ENCODE data around the gene KLRF2.

KLRF2 gene

DNA sequence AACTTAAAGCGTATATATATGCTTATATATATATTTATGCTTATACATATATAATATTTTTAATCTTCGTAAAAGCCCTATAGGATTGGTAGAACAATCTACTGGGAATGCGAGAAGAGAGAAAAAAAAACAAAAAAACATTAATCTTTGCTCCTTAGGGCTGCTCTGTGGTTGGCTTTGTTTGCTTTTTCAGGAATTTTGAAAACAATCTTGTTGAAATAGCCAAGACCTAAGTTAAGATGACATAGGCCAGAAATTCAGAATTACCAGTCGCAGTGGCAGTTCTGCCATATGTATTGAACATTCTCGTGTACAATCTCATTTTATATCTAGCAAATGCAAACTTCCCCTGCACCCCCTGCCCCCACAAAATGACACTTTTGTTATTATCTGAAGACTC is 699 bp downstream of the KLRF2 start:
- Histone ChIP-seq H3K27ac (ENCODE audit: low read length, poor library complexity, severe bottlenecking) (no peak overlapping the region), H2BK120ac (ENCODE audit: low read depth, low read length) (no peak overlapping the region), H3K23ac (ENCODE audit: low read length in 2 of 2) (no peak overlapping the region), H3K79me1 (replicated peaks; ENCODE audit: low read length, poor library complexity, severe bottlenecking) (no peaks in the 10 kb centered on the region), H4K8ac (ENCODE audit: low read length) (no peak overlapping the region), H2BK15ac (ENCODE audit: low read depth, poor library complexity, severe bottlenecking) (no peak overlapping the region), H3K4ac (ENCODE audit: low read depth in 1 of 2, low read length in 2 of 2) (no peak overlapping the region), H3K27me3 (ENCODE audit: control insufficient read depth in 1 of 2, insufficient read depth in 1 of 2, low read length in 2 of 2) (no peaks in the 10 kb centered on the region), H2AFZ (ENCODE audit: low read depth, low read length) (no peak overlapping the region), H2AK5ac (ENCODE audit: low read length, severe bottlenecking) (no peak overlapping the region), H3K4me2 (ENCODE audit: low read length, poor library complexity, severe bottlenecking) (no peak overlapping the region), H3K14ac (ENCODE audit: low read length in 2 of 2) (no peak overlapping the region), H4K91ac (ENCODE audit: low read length) (no peak overlapping the region), H3K4me1 (ENCODE audit: control insufficient read depth, insufficient read depth, low read depth, low read length) (no peaks in the 10 kb centered on the region), H3K4me3 (ENCODE audit: insufficient read depth in 1 of 2, low read depth in 1 of 2, low read length in 2 of 2) (no peak overlapping the region), H2BK5ac (ENCODE audit: low read depth, low read length, poor library complexity, severe bottlenecking) (no peak overlapping the region), H3K18ac (ENCODE audit: low read depth in 1 of 2, low read length in 2 of 2) (no peak overlapping the region), H2BK12ac (ENCODE audit: low read length in 2 of 2) (no peak overlapping the region), H3K9ac (ENCODE audit: low read length) (no peak overlapping the region), H3K9me3 (ENCODE audit: control insufficient read depth, low read length) (no peaks in the 10 kb centered on the region), H3K36me3 (ENCODE audit: control insufficient read depth in 1 of 2, insufficient read depth in 2 of 2, low read depth in 1 of 2, low read length in 2 of 2) (no peaks in the 10 kb centered on the region)
- 89% methylated on average over 3 of the region's 5 CpGs for WGBS
- no peak for DNase-seq

GRCh38 chr12:9883175-9883574 is 1.9 kb downstream of the KLRF2 start:
- Histone ChIP-seq H3K27ac (ENCODE audit: low read length, poor library complexity, severe bottlenecking) (no peak overlapping the region), H3K9me3 (ENCODE audit: control insufficient read depth, low read length) (no peaks in the 10 kb centered on the region), H3K4ac (ENCODE audit: low read depth in 1 of 2, low read length in 2 of 2) (no peak overlapping the region), H2BK15ac (ENCODE audit: low read depth, poor library complexity, severe bottlenecking) (no peak overlapping the region), H3K14ac (ENCODE audit: low read length in 2 of 2) (no peak overlapping the region), H2AFZ (ENCODE audit: low read depth, low read length) (no peak overlapping the region), H3K4me3 (ENCODE audit: insufficient read depth in 1 of 2, low read depth in 1 of 2, low read length in 2 of 2) (no peak overlapping the region), H3K27me3 (ENCODE audit: control insufficient read depth in 1 of 2, insufficient read depth in 1 of 2, low read length in 2 of 2) (no peaks in the 10 kb centered on the region), H4K91ac (ENCODE audit: low read length) (no peak overlapping the region), H2AK5ac (ENCODE audit: low read length, severe bottlenecking) (no peak overlapping the region), H3K79me1 (replicated peaks; ENCODE audit: low read length, poor library complexity, severe bottlenecking) (no peaks in the 10 kb centered on the region), H3K18ac (ENCODE audit: low read depth in 1 of 2, low read length in 2 of 2) (no peak overlapping the region), H3K9ac (ENCODE audit: low read length) (no peak overlapping the region), H4K8ac (ENCODE audit: low read length) (no peak overlapping the region), H2BK12ac (ENCODE audit: low read length in 2 of 2) (no peak overlapping the region), H2BK5ac (ENCODE audit: low read depth, low read length, poor library complexity, severe bottlenecking) (no peak overlapping the region), H3K23ac (ENCODE audit: low read length in 2 of 2) (no peak overlapping the region), H3K4me1 (ENCODE audit: control insufficient read depth, insufficient read depth, low read depth, low read length) (no peaks in the 10 kb centered on the region), H3K36me3 (ENCODE audit: control insufficient read depth in 1 of 2, insufficient read depth in 2 of 2, low read depth in 1 of 2, low read length in 2 of 2) (no peaks in the 10 kb centered on the region), H2BK120ac (ENCODE audit: low read depth, low read length) (no peak overlapping the region), H3K4me2 (ENCODE audit: low read length, poor library complexity, severe bottlenecking) (no peak overlapping the region)
- no peak for DNase-seq

DNA sequence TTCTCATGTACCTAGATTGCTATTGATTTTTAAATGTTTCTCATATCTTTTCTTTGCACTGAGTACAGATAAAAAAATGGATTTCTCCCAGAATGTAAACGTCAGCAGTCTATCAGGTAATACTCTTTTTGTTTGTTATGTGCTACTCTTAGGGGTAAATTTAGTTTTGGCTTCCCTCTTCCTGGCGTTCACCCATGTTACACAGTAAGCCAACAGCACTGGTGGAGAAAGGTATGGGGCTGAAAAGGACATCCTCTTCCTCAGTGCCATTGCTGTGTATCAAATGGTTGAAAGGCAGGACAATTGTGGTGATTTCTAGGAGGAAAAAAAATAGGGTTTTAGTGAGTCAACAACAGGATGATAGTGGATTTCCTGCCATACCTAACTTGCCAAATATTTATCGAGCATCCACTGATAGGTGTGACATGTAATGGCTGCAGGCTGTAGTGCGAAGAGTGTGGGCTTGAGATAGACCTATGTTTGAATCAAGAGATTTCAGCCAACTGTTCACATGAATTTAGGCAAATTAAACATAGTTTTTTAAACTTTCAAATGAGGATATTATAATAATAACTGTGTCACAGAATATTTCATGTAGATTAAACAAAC is 7.5 kb downstream of the KLRF2 start:
- Histone ChIP-seq H2BK15ac (ENCODE audit: low read depth, poor library complexity, severe bottlenecking) (no peak overlapping the region), H3K4me2 (ENCODE audit: low read length, poor library complexity, severe bottlenecking) (no peak overlapping the region), H3K4me1 (ENCODE audit: control insufficient read depth, insufficient read depth, low read depth, low read length) (no peaks in the 10 kb centered on the region), H2BK12ac (ENCODE audit: low read length in 2 of 2) (no peak overlapping the region), H2BK120ac (ENCODE audit: low read depth, low read length) (no peak overlapping the region), H3K27ac (ENCODE audit: low read length, poor library complexity, severe bottlenecking) (no peak overlapping the region), H3K18ac (ENCODE audit: low read depth in 1 of 2, low read length in 2 of 2) (no peak overlapping the region), H3K9me3 (ENCODE audit: control insufficient read depth, low read length) (no peaks in the 10 kb centered on the region), H2AFZ (ENCODE audit: low read depth, low read length) (no peak overlapping the region), H2BK5ac (ENCODE audit: low read depth, low read length, poor library complexity, severe bottlenecking) (no peak overlapping the region), H3K36me3 (ENCODE audit: control insufficient read depth in 1 of 2, insufficient read depth in 2 of 2, low read depth in 1 of 2, low read length in 2 of 2) (no peaks in the 10 kb centered on the region), H3K79me1 (replicated peaks; ENCODE audit: low read length, poor library complexity, severe bottlenecking) (no peaks in the 10 kb centered on the region), H3K9ac (ENCODE audit: low read length) (no peak overlapping the region), H3K23ac (ENCODE audit: low read length in 2 of 2) (no peak overlapping the region), H4K8ac (ENCODE audit: low read length) (no peak overlapping the region), H3K14ac (ENCODE audit: low read length in 2 of 2) (no peak overlapping the region), H2AK5ac (ENCODE audit: low read length, severe bottlenecking) (no peak overlapping the region), H3K27me3 (ENCODE audit: control insufficient read depth in 1 of 2, insufficient read depth in 1 of 2, low read length in 2 of 2) (no peaks in the 10 kb centered on the region), H4K91ac (ENCODE audit: low read length) (no peak overlapping the region), H3K4ac (ENCODE audit: low read depth in 1 of 2, low read length in 2 of 2) (no peak overlapping the region), H3K4me3 (ENCODE audit: insufficient read depth in 1 of 2, low read depth in 1 of 2, low read length in 2 of 2) (no peak overlapping the region)
- no peak for DNase-seq
- 92% methylated on average over 3 of the region's 4 CpGs for WGBS

DNA sequence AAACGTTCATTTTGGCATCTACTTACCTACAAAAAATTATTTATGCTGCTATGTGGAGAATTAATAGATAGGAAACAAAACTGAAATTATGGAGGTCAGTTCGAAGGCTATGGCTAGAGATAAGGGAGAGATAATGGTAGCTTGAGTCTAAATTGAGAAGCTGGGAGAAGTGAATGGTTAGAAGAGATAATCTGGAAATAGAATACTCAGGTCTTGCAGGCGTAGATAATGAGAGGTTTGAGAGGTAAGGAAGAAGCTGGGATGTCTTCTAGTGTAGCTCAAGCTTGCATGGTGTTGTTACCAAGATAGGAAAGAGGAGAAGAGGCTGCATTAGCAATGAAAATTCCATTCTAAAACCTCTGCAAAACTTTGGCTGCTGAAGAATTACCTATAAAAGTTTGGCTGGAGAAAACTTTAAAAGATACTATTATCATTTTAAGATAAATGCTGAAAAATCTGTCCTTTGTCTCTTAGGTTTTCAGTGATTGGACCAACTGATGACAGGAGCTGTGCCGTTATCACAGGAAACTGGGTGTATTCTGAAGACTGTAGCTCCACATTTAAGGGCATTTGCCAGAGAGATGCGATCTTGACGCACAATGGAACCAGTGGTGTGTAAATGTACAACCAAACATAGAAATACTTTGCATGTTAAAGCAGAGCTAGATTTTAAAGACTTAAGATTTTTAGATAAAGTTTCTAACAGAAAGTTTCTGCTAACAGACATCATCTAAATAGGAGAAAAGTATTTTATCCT is 14.1 kb downstream of the KLRF2 start:
- Histone ChIP-seq H3K9me3 (ENCODE audit: control insufficient read depth, low read length) (no peaks in the 10 kb centered on the region), H3K9ac (ENCODE audit: low read length) (no peak overlapping the region), H2BK12ac (ENCODE audit: low read length in 2 of 2) (no peak overlapping the region), H3K23ac (ENCODE audit: low read length in 2 of 2) (no peak overlapping the region), H3K36me3 (ENCODE audit: control insufficient read depth in 1 of 2, insufficient read depth in 2 of 2, low read depth in 1 of 2, low read length in 2 of 2) (no peaks in the 10 kb centered on the region), H3K79me1 (replicated peaks; ENCODE audit: low read length, poor library complexity, severe bottlenecking) (no peaks in the 10 kb centered on the region), H3K4ac (ENCODE audit: low read depth in 1 of 2, low read length in 2 of 2) (no peak overlapping the region), H2AK5ac (ENCODE audit: low read length, severe bottlenecking) (no peak overlapping the region), H3K27me3 (ENCODE audit: control insufficient read depth in 1 of 2, insufficient read depth in 1 of 2, low read length in 2 of 2) (no peaks in the 10 kb centered on the region), H2BK5ac (ENCODE audit: low read depth, low read length, poor library complexity, severe bottlenecking) (no peak overlapping the region), H3K4me2 (ENCODE audit: low read length, poor library complexity, severe bottlenecking) (no peak overlapping the region), H4K91ac (ENCODE audit: low read length) (no peak overlapping the region), H3K4me1 (ENCODE audit: control insufficient read depth, insufficient read depth, low read depth, low read length) (no peaks in the 10 kb centered on the region), H3K4me3 (ENCODE audit: insufficient read depth in 1 of 2, low read depth in 1 of 2, low read length in 2 of 2) (no peak overlapping the region), H2BK15ac (ENCODE audit: low read depth, poor library complexity, severe bottlenecking) (no peak overlapping the region), H2BK120ac (ENCODE audit: low read depth, low read length) (no peak overlapping the region), H4K8ac (ENCODE audit: low read length) (no peak overlapping the region), H3K18ac (ENCODE audit: low read depth in 1 of 2, low read length in 2 of 2) (no peak overlapping the region), H2AFZ (ENCODE audit: low read depth, low read length) (no peak overlapping the region), H3K14ac (ENCODE audit: low read length in 2 of 2) (no peak overlapping the region), H3K27ac (ENCODE audit: low read length, poor library complexity, severe bottlenecking) (no peak overlapping the region)
- WGBS = 60% methylated on average over 3 of the region's 6 CpGs
- no peak for DNase-seq
